ENCODE measurements around the gene ENAH.
A peak's percentile ranks its signal among the peaks of the same experiment; 100 is the strongest.
"Not testable (repeated sequence)": the region's sequence is repeated elsewhere in the genome, so short reads cannot be mapped to it uniquely, and the experiment has no call there.

ENAH gene

GRCh38 chr1:225617956-225618355 lies 35.0 kb downstream of the ENAH start:
- DNase-seq = no peak
- Mint-ChIP-seq H3K27me3 (ENCODE audit: low read depth, poor library complexity) (peaks cover 3% of the 10 kb centered on the region), H3K9me3 (peaks cover 75% of the 10 kb centered on the region), H3K27ac (no peak overlapping the region), H3K4me3 (no peak overlapping the region), H3K36me3 (ENCODE audit: low read depth) (peaks cover 98% of the 10 kb centered on the region), H3K4me1 (peaks cover 4% of the 10 kb centered on the region)
- TF ChIP-seq, protein P1, sequence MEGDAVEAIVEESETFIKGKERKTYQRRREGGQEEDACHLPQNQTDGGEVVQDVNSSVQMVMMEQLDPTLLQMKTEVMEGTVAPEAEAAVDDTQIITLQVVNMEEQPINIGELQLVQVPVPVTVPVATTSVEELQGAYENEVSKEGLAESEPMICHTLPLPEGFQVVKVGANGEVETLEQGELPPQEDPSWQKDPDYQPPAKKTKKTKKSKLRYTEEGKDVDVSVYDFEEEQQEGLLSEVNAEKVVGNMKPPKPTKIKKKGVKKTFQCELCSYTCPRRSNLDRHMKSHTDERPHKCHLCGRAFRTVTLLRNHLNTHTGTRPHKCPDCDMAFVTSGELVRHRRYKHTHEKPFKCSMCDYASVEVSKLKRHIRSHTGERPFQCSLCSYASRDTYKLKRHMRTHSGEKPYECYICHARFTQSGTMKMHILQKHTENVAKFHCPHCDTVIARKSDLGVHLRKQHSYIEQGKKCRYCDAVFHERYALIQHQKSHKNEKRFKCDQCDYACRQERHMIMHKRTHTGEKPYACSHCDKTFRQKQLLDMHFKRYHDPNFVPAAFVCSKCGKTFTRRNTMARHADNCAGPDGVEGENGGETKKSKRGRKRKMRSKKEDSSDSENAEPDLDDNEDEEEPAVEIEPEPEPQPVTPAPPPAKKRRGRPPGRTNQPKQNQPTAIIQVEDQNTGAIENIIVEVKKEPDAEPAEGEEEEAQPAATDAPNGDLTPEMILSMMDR (IDR thresholded peaks at IDR 0.05) = no peak

DNA sequence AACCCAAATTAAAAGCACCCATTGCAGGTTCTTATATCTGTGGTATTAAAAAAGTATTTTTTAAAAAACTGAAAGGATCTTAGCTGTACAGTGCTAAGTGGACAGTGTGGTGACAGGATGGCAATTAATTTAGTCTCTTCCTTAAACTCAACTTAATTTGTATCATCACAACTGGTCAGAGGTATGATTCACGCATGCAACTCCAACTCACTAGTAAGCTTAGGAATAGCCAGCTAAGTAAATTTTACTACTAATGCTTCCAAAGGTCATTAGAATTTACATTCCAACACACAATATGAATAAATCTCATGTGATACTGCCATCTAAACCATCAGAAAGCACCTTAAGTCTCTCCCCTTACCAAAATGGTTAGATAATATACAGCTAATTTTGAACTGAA lies 35.4 kb downstream of the ENAH start:
- no peak overlapping the region for H3K4me3 Mint-ChIP-seq
- H3K27ac Mint-ChIP-seq = no peak overlapping the region
- peaks cover 72% of the 10 kb centered on the region for H3K9me3 Mint-ChIP-seq
- peaks cover 6% of the 10 kb centered on the region for H3K4me1 Mint-ChIP-seq
- H3K27me3 Mint-ChIP-seq (ENCODE audit: low read depth, poor library complexity) = peaks cover 4% of the 10 kb centered on the region
- TF ChIP-seq, protein P1 (IDR thresholded peaks at IDR 0.05) = no peak
- DNase-seq = no peak
- peaks cover 95% of the 10 kb centered on the region for H3K36me3 Mint-ChIP-seq (ENCODE audit: low read depth)

DNA sequence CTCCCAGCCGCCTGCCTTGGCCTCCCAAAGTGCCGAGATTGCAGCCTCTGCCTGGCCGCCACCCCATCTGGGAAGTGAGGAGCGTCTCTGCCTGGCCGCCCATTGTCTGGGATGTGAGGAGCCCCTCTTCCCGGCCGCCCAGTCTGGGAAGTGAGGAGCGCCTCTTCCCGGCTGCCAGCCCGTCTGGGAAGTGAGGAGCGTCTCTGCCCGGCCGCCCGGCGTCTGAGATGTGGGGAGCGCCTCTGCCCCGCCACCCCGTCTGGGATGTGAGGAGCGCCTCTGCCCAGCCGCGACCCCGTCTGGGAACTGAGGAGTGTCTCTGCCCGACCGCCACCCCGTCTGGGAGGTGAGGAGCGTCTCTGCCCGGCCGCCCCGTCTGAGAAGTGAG lies 37.5 kb downstream of the ENAH start:
- Mint-ChIP-seq H3K9me3 (peaks cover 59% of the 10 kb centered on the region), H3K4me1 (peaks cover 12% of the 10 kb centered on the region)
- not testable (repeated sequence) for H3K27ac Mint-ChIP-seq

GRCh38 chr1:225613006-225613405 lies 39.9 kb downstream of the ENAH start:
- no peak for DNase-seq
- H3K36me3 Mint-ChIP-seq (ENCODE audit: low read depth) = peaks cover 68% of the 10 kb centered on the region

More for the DNA sequence above, 37.5 kb downstream of the ENAH start:
- H3K36me3 Mint-ChIP-seq (ENCODE audit: low read depth) = peaks cover 87% of the 10 kb centered on the region
- DNase-seq; H3K4me3 Mint-ChIP-seq; H3K27me3 Mint-ChIP-seq (ENCODE audit: low read depth, poor library complexity): not testable (repeated sequence)

GRCh38 chr1:225612287-225612686 lies 40.6 kb downstream of the ENAH start:
- Mint-ChIP-seq H3K36me3 (ENCODE audit: low read depth) (peaks cover 64% of the 10 kb centered on the region), H3K27ac (peak overlapping the region; percentile 81), H3K4me3 (no peak overlapping the region), H3K4me1 (peaks cover 30% of the 10 kb centered on the region), H3K9me3 (peaks cover 33% of the 10 kb centered on the region), H3K27me3 (ENCODE audit: low read depth, poor library complexity) (peaks cover 4% of the 10 kb centered on the region)
- DNase-seq = no peak
- TF ChIP-seq, protein P1 (IDR thresholded peaks at IDR 0.05) = no peak

More at GRCh38 chr1:225613006-225613405, 39.9 kb downstream of the ENAH start:
- Mint-ChIP-seq H3K27ac (peak overlapping the region; percentile 89), H3K4me3 (no peak overlapping the region), H3K9me3 (peaks cover 40% of the 10 kb centered on the region), H3K27me3 (ENCODE audit: low read depth, poor library complexity) (peaks cover 4% of the 10 kb centered on the region), H3K4me1 (peaks cover 23% of the 10 kb centered on the region)
- TF ChIP-seq, protein P1 (IDR thresholded peaks at IDR 0.05) = no peak

GRCh38 chr1:225611537-225612223 lies 41.2 kb downstream of the ENAH start:
- Mint-ChIP-seq H3K4me1 (peaks cover 36% of the 10 kb centered on the region), H3K27me3 (ENCODE audit: low read depth, poor library complexity) (peaks cover 4% of the 10 kb centered on the region), H3K9me3 (peaks cover 30% of the 10 kb centered on the region), H3K36me3 (ENCODE audit: low read depth) (peaks cover 64% of the 10 kb centered on the region), H3K27ac (peak overlapping the region; percentile 81), H3K4me3 (no peak overlapping the region)
- no peak for DNase-seq
- TF ChIP-seq, protein P1 (IDR thresholded peaks at IDR 0.05) = no peak

Data from nephron progenitor cell (in vitro differentiated cells).